Activated T-helper 1 cell treated with anti-CD3 and anti-CD28 coated beads, Interleukin-12 subunit alpha, Interleukin-12 subunit beta, Interleukin-2, Interleukin-4 antibody, amounts not matched to agents 30 ng/mL and 10 ng/mL and 1 ng/mL, durations not matched to agents 14 hours and 24 hours and 36 hours (primary cell): ENCODE data around the gene CTNNA1. TPM values are rescaled to one million over a fixed set of nuclear protein-coding genes. Genes with fewer than 3 reads are reported as not detected.

Experiments
- DNase-seq: peaks from one replicate; pipeline ENCODE4 v3.0.0; 2021; ENCODE audit warnings: low spot score
- H3K27ac Mint-ChIP-seq: one replicate; pipeline ENCODE4 v1.8.0; 2021; ENCODE audit warnings: mild to moderate bottlenecking, mixed read lengths
- H3K27me3 Mint-ChIP-seq: one replicate; pipeline ENCODE4 v1.8.0; 2022; ENCODE audit warnings: mild to moderate bottlenecking, moderate library complexity, mixed read lengths; ENCODE audit not compliant: insufficient read depth
- H3K36me3 Mint-ChIP-seq: one replicate; pipeline ENCODE4 v1.8.0; 2021; ENCODE audit warnings: low read depth, mixed read lengths
- H3K4me1 Mint-ChIP-seq: one replicate; pipeline ENCODE4 v1.8.0; 2021; ENCODE audit warnings: low read depth, mixed read lengths
- H3K4me3 Mint-ChIP-seq: one replicate; pipeline ENCODE4 v1.8.0; 2021; ENCODE audit warnings: mild to moderate bottlenecking, moderate library complexity, mixed read lengths
- H3K9me3 Mint-ChIP-seq: one replicate; pipeline ENCODE4 v1.8.0; 2021; ENCODE audit warnings: mixed read lengths
- intact Hi-C: fragments of 100-400 bp; cut with micrococcal nuclease; formaldehyde crosslinking; loops from one replicate; pipeline ENCODE4 v1.15.1; 2024
- total RNA-seq: library from RNA; stranded (reverse); gene quantifications from 2 replicates; pipeline ENCODE4 v1.2.3, GENCODE V29; 2022

The CTNNA1 gene
- total RNA-seq, 1 donor from 2014 or later = 58.0 TPM

GRCh38 chr5:138975098-138975847 is 222.0 kb downstream of the CTNNA1 start:
- Mint-ChIP-seq H3K36me3 (no peaks in the 10 kb centered on the region), H3K9me3 (no peaks in the 10 kb centered on the region), H3K27ac (no peak overlapping the region), H3K4me3 (no peak overlapping the region), H3K27me3 (no peaks in the 10 kb centered on the region), H3K4me1 (peaks cover 11% of the 10 kb centered on the region)
- DNase-seq = no peak
- intact Hi-C loops = no loop called here

- no peak overlapping the region for H3K27ac Mint-ChIP-seq
Measured at GRCh38 chr5:138978080-138978479, 224.9 kb downstream of the CTNNA1 start.

GRCh38 chr5:138978581-138978980 is 225.4 kb downstream of the CTNNA1 start:
- no peak overlapping the region for H3K27ac Mint-ChIP-seq
- H3K4me3 Mint-ChIP-seq = no peak overlapping the region
- H3K4me1 Mint-ChIP-seq = peaks cover 24% of the 10 kb centered on the region
- peaks cover 2% of the 10 kb centered on the region for H3K27me3 Mint-ChIP-seq
- DNase-seq = no peak
- H3K9me3 Mint-ChIP-seq = no peaks in the 10 kb centered on the region
- intact Hi-C loops = no loop called here
- peaks cover 2% of the 10 kb centered on the region for H3K36me3 Mint-ChIP-seq

More at GRCh38 chr5:138978080-138978479, 224.9 kb downstream of the CTNNA1 start:
- Mint-ChIP-seq H3K4me3 (no peak overlapping the region), H3K9me3 (no peaks in the 10 kb centered on the region), H3K36me3 (peaks cover 2% of the 10 kb centered on the region), H3K27me3 (peaks cover 2% of the 10 kb centered on the region), H3K4me1 (peaks cover 24% of the 10 kb centered on the region)
- intact Hi-C loops = no loop called here
- no peak for DNase-seq

- intact Hi-C loops = no loop called here
- peaks cover 2% of the 10 kb centered on the region for H3K36me3 Mint-ChIP-seq
- H3K9me3 Mint-ChIP-seq = no peaks in the 10 kb centered on the region
- H3K27me3 Mint-ChIP-seq = peaks cover 2% of the 10 kb centered on the region
- H3K27ac Mint-ChIP-seq = peak overlapping the region; percentile 9
- peaks cover 24% of the 10 kb centered on the region for H3K4me1 Mint-ChIP-seq
- H3K4me3 Mint-ChIP-seq = peak overlapping the region; percentile 3
- peak; percentile 20 for DNase-seq
Measured at GRCh38 chr5:138979684-138980280, 226.6 kb downstream of the CTNNA1 start.

- H3K4me1 Mint-ChIP-seq = peaks cover 29% of the 10 kb centered on the region
- peak overlapping the region; percentile 3 for H3K4me3 Mint-ChIP-seq
- H3K27ac Mint-ChIP-seq = peak overlapping the region; percentile 9
Measured at GRCh38 chr5:138980441-138980840, 227.2 kb downstream of the CTNNA1 start.

GRCh38 chr5:138981131-138981530 is 227.9 kb downstream of the CTNNA1 start:
- Mint-ChIP-seq H3K4me3 (no peak overlapping the region), H3K9me3 (no peaks in the 10 kb centered on the region), H3K36me3 (peaks cover 2% of the 10 kb centered on the region), H3K27ac (no peak overlapping the region), H3K27me3 (peaks cover 2% of the 10 kb centered on the region), H3K4me1 (peaks cover 29% of the 10 kb centered on the region)
- intact Hi-C loops = no loop called here
- DNase-seq = no peak

More at GRCh38 chr5:138980441-138980840, 227.2 kb downstream of the CTNNA1 start:
- no peaks in the 10 kb centered on the region for H3K9me3 Mint-ChIP-seq
- peaks cover 2% of the 10 kb centered on the region for H3K36me3 Mint-ChIP-seq
- no peak for DNase-seq
- peaks cover 2% of the 10 kb centered on the region for H3K27me3 Mint-ChIP-seq
- intact Hi-C loops = no loop called here

- Mint-ChIP-seq H3K36me3 (peaks cover 2% of the 10 kb centered on the region), H3K27me3 (peaks cover 2% of the 10 kb centered on the region), H3K4me3 (no peak overlapping the region), H3K27ac (peak overlapping the region; percentile 69), H3K4me1 (peaks cover 29% of the 10 kb centered on the region), H3K9me3 (no peaks in the 10 kb centered on the region)
- intact Hi-C loops = no loop called here
- no peak for DNase-seq
Measured at GRCh38 chr5:138981586-138981985, 228.4 kb downstream of the CTNNA1 start.

- intact Hi-C loops = no loop called here
Measured at GRCh38 chr5:138983984-138984383, 230.8 kb downstream of the CTNNA1 start.

More at GRCh38 chr5:138983984-138984383, 230.8 kb downstream of the CTNNA1 start:
- H3K27me3 Mint-ChIP-seq = peaks cover 2% of the 10 kb centered on the region
- DNase-seq = no peak
- no peak overlapping the region for H3K4me3 Mint-ChIP-seq
- peaks cover 29% of the 10 kb centered on the region for H3K4me1 Mint-ChIP-seq
- peaks cover 2% of the 10 kb centered on the region for H3K36me3 Mint-ChIP-seq
- H3K27ac Mint-ChIP-seq = no peak overlapping the region
- no peaks in the 10 kb centered on the region for H3K9me3 Mint-ChIP-seq

Other genes with a start within 250 kb of the CTNNA1 start
- 201 and 219 TPM in 2 replicates for gene ETF1, start 210.2 kb upstream of the CTNNA1 start, total RNA-seq
- 372 and 383 TPM in 2 replicates for gene HSPA9, start 178.0 kb upstream of the CTNNA1 start, total RNA-seq
- 0.12 TPM in 1 of 2 replicates, not detected in the other for gene LRRTM2, start 121.9 kb downstream of the CTNNA1 start, total RNA-seq